Loucy (cell line): ENCODE data around the gene TRIB2.

Experiments
- CTCF ChIP-seq: fragments of 200-600 bp; sonication (generic); conservative IDR thresholded peaks from 2 replicates; pipeline ENCODE4 v1.5.1; 2014; ENCODE audit warnings: mild to moderate bottlenecking, antibody characterized with exemption, low read length
- EZH2phosphoT487 ChIP-seq: fragments of 200-600 bp; IDR thresholded peaks from 2 replicates; pipeline ENCODE4 v1.6.1; 2018; ENCODE audit warnings: antibody characterized with exemption, mild to moderate bottlenecking, moderate library complexity, borderline replicate concordance

- no peak for TF ChIP-seq CTCF
- TF ChIP-seq EZH2phosphoT487 = no peak
These were observed 23.1 kb downstream of the TRIB2 start for GRCh38 chr2:12739721-12740254.
